Measurements from ENCODE around the gene C2CD4B. TPM values are rescaled to one million over a fixed set of nuclear protein-coding genes. Genes with fewer than 3 reads are reported as not detected.

Gene C2CD4B
- total and polyA plus RNA-seq, 8 donors: 2.3 to 30.3 (median 13.1) TPM; not detected in 1

GRCh38 chr15:62119227-62119864 is 45.7 kb downstream of the C2CD4B start:
- TF ChIP-seq POLR2A (IDR thresholded peaks at IDR 0.05) (no peak), POLR2AphosphoS5 (IDR thresholded peaks at IDR 0.05) (peak; percentile 52 to 95 (median 73)), EP300 (IDR thresholded peaks at IDR 0.05) (no peak)
- TF ChIP-seq, protein P1, sequence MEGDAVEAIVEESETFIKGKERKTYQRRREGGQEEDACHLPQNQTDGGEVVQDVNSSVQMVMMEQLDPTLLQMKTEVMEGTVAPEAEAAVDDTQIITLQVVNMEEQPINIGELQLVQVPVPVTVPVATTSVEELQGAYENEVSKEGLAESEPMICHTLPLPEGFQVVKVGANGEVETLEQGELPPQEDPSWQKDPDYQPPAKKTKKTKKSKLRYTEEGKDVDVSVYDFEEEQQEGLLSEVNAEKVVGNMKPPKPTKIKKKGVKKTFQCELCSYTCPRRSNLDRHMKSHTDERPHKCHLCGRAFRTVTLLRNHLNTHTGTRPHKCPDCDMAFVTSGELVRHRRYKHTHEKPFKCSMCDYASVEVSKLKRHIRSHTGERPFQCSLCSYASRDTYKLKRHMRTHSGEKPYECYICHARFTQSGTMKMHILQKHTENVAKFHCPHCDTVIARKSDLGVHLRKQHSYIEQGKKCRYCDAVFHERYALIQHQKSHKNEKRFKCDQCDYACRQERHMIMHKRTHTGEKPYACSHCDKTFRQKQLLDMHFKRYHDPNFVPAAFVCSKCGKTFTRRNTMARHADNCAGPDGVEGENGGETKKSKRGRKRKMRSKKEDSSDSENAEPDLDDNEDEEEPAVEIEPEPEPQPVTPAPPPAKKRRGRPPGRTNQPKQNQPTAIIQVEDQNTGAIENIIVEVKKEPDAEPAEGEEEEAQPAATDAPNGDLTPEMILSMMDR (IDR thresholded peaks at IDR 0.05): peak in 1 of 7 experiments; percentile 31
- peak overlapping the region in 3 of 4 donors; percentile 10 to 18 (median 15) for H3K4me3 ChIP-seq
- H3K36me3 ChIP-seq: no peaks in the 10 kb centered on the region
- H3K27ac ChIP-seq: peak overlapping the region; percentile 77 to 89 (median 82)
- no peaks in the 10 kb centered on the region for H3K27me3 ChIP-seq
- WGBS, 5 donors: 29 to 38% (median 34%) methylated on average over 7 of the region's 7 CpGs
- H3K4me1 ChIP-seq: peaks cover 16 to 56% (median 41%) of the 10 kb centered on the region in 4 donors
- intact Hi-C loops (cut with DNase I; ENCODE audit: low total_unique reads): no loop called here
- DNase-seq: peak in 1 of 2 donors; percentile 70
- no peaks in the 10 kb centered on the region for H3K9me3 ChIP-seq

DNA sequence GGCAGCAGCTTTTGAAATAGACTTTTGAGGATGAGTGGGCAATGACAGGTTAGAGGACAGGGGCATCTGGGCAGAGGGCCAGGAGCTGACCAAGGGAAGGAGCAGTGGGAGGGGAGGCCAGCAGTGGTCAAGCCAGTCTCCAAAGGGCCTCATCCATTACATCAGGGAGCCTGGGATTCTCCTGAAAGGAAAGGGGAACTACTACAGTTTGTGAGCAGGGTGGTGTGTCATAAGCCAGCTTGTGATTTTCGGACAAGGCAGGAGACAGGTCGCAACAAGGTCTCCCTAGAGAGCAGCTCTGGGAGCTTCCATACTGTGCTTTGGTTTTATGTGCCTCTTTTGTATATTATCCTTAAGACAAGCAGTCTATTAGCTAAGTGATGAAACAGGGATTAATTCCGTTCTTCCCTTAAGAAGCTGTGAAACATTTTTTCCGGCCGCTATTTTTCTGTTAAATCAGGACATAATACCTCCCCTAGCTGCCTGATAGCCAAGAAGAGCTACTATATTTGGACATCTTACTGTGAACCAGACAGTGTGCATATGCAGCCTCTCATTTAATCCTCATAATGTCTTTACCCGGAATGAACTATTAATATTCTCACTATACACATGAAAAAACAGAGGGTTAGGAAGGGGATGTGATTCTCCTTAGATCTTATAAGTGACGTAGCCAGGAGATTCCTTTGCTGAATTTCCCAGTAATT is 46.4 kb downstream of the C2CD4B start:
- H3K4me1 ChIP-seq: peaks cover 9 to 52% (median 37%) of the 10 kb centered on the region in 4 donors
- TF ChIP-seq, protein P1 (IDR thresholded peaks at IDR 0.05): no peak
- TF ChIP-seq EP300 (IDR thresholded peaks at IDR 0.05) (no peak), POLR2A (IDR thresholded peaks at IDR 0.05) (no peak), POLR2AphosphoS5 (IDR thresholded peaks at IDR 0.05) (no peak)
- H3K27me3 ChIP-seq: no peaks in the 10 kb centered on the region
- peak overlapping the region in 4 of 5 donors; percentile 77 to 89 (median 81) for H3K27ac ChIP-seq
- H3K36me3 ChIP-seq: no peaks in the 10 kb centered on the region
- peak overlapping the region in 3 of 4 donors; percentile 10 to 18 (median 15) for H3K4me3 ChIP-seq
- DNase-seq: no peak
- no peaks in the 10 kb centered on the region for H3K9me3 ChIP-seq
- intact Hi-C loops (cut with DNase I; ENCODE audit: low total_unique reads): no loop called here
- WGBS, 5 donors: 59 to 78% (median 66%) methylated on average over 7 of the region's 7 CpGs

DNA sequence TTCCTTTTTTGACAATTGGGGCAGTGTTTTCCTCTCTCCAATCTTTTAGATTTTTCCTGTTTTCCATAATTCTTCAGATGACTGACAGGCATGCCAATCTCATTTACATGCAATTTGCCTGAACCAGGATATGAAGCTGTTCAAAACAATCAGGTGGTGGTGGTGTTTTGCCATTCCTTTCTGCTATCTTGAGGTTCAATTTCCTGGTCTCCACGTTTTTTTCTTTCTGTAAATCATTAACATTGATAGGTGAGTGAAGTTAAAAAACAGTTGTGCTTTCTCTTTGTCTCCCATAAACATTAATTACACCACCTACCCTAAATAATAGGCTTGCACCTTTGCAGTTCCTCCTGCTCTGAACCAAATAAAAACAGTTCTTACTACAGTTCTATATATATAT is 49.2 kb downstream of the C2CD4B start:
- DNase-seq: peak in 1 of 2 donors; percentile 75
- Histone ChIP-seq H3K9me3 (no peaks in the 10 kb centered on the region), H3K27me3 (no peaks in the 10 kb centered on the region), H3K4me3 (no peak overlapping the region), H3K4me1 (peaks cover 0 to 50% (median 34%) of the 10 kb centered on the region in 4 donors), H3K36me3 (no peaks in the 10 kb centered on the region), H3K27ac (peak overlapping the region in 4 of 5 donors; percentile 68 to 84 (median 76))
- TF ChIP-seq POLR2AphosphoS5 (IDR thresholded peaks at IDR 0.05) (peak in 2 of 3 donors; percentile 6 to 60), POLR2A (IDR thresholded peaks at IDR 0.05) (no peak)
- 15 to 20% (median 19%) methylated on average over 1 of the region's 1 CpG for WGBS, 5 donors
- intact Hi-C loops (cut with DNase I; ENCODE audit: low total_unique reads): no loop called here

Other genes with a start within 250 kb of the C2CD4B start
- gene VPS13C, start 104.8 kb downstream of the C2CD4B start, total RNA-seq: 100 to 1,000 TPM in 4 of 5 donors, 10 to 100 TPM in 1; 58.3 to 207 (median 125) TPM
- gene VPS13C, start 104.8 kb downstream of the C2CD4B start, polyA plus RNA-seq: 10 to 100 TPM in 1 of 3 donors, 1 to 10 TPM in 2; 5.4 to 11.0 (median 8.1) TPM
- gene C2CD4A, start 98.3 kb downstream of the C2CD4B start, total RNA-seq: 1 to 10 TPM in 2 of 5 donors, under 1 TPM in 1, not detected in 2; 0.29 to 3.0 (median 2.9) TPM
- gene C2CD4A, start 98.3 kb downstream of the C2CD4B start, polyA plus RNA-seq: 1 to 10 TPM in 1 of 3 donors, under 1 TPM in 2; 0.31 to 2.6 (median 0.98) TPM
- gene TLN2, start 225.3 kb upstream of the C2CD4B start, total RNA-seq: 100 to 1,000 TPM in 1 of 5 donors, 10 to 100 TPM in 4; 18.5 to 228 (median 33.5) TPM
- 1 to 10 TPM; 1.4 to 3.5 (median 3.4) TPM for gene TLN2, start 225.3 kb upstream of the C2CD4B start, polyA plus RNA-seq

Measured in stomach (tissue), 9 donors.